Loucy (cell line): ENCODE results near the gene ZNF479.

ENCODE experiments used
- H2AFZ ChIP-seq: fragments of 200-600 bp; sonication (generic); 2 replicates; pipeline ENCODE4 v1.6.0; 2016; ENCODE audit warnings: antibody characterized with exemption, mild to moderate bottlenecking, low read length, moderate library complexity
- H3F3A ChIP-seq: fragments of 200-600 bp; 2 replicates; pipeline ENCODE4 v1.6.0; 2016; ENCODE audit warnings: antibody characterized with exemption, low read depth, mild to moderate bottlenecking
- H3K27me3 ChIP-seq: fragments of 200-600 bp; sonication (generic); 2 replicates; pipeline ENCODE4 v1.6.1; 2014; ENCODE audit warnings: low read length, mild to moderate bottlenecking; ENCODE audit not compliant: insufficient read depth, poor library complexity, severe bottlenecking
- H3K36me3 ChIP-seq: fragments of 200-600 bp; sonication (generic); 2 replicates; pipeline ENCODE4 v1.6.1; 2016; ENCODE audit warnings: low read length; ENCODE audit not compliant: insufficient read depth
- H3K4me1 ChIP-seq: fragments of 200-600 bp; sonication (generic); 2 replicates; pipeline ENCODE4 v1.5.1; 2014; ENCODE audit warnings: low read length, mild to moderate bottlenecking; ENCODE audit not compliant: insufficient read depth, poor library complexity, severe bottlenecking
- H3K4me2 ChIP-seq: fragments of 200-600 bp; sonication (generic); 2 replicates; pipeline ENCODE4 v1.6.0; 2014; ENCODE audit warnings: antibody characterized with exemption, low read length, low read depth, mild to moderate bottlenecking; ENCODE audit not compliant: poor library complexity, severe bottlenecking
- H3K4me3 ChIP-seq: fragments of 200-600 bp; sonication (generic); 2 replicates; pipeline ENCODE4 v1.5.1; 2014; ENCODE audit warnings: low read length, mild to moderate bottlenecking, mixed read lengths; ENCODE audit not compliant: poor library complexity, severe bottlenecking
- H3K79me2 ChIP-seq: fragments of 200-600 bp; sonication (generic); 2 replicates; pipeline ENCODE4 v1.6.1; 2014; ENCODE audit warnings: low read length; ENCODE audit not compliant: insufficient read depth
- H3K9ac ChIP-seq: fragments of 200-600 bp; sonication (generic); 2 replicates; pipeline ENCODE4 v1.6.0; 2014; ENCODE audit warnings: mild to moderate bottlenecking, low read depth, low read length, moderate library complexity; ENCODE audit not compliant: poor library complexity, severe bottlenecking
- H3K9me2 ChIP-seq: fragments of 200-600 bp; sonication (generic); replicated peaks from 2 replicates; pipeline ENCODE4 v1.6.1; 2016; ENCODE audit warnings: low read depth, low read length, mixed read lengths
- H3K9me3 ChIP-seq: fragments of 200-600 bp; sonication (generic); 2 replicates; pipeline ENCODE4 v1.6.1; 2014; ENCODE audit warnings: mild to moderate bottlenecking, antibody characterized with exemption, low read length, low read depth; ENCODE audit not compliant: insufficient read depth
- H4K20me1 ChIP-seq: fragments of 200-600 bp; sonication (generic); 2 replicates; pipeline ENCODE4 v1.6.0; 2014; ENCODE audit warnings: antibody characterized with exemption, low read length, mild to moderate bottlenecking; ENCODE audit not compliant: insufficient read depth, poor library complexity, severe bottlenecking
- EZH2phosphoT487 ChIP-seq: fragments of 200-600 bp; IDR thresholded peaks from 2 replicates; pipeline ENCODE4 v1.6.1; 2018; ENCODE audit warnings: antibody characterized with exemption, mild to moderate bottlenecking, moderate library complexity, borderline replicate concordance
- TF ChIP-seq, protein P1 (sequence below): fragments of 200-600 bp; sonication (generic); conservative IDR thresholded peaks from 2 replicates; pipeline ENCODE4 v1.5.1; 2014; ENCODE audit warnings: mild to moderate bottlenecking, antibody characterized with exemption, low read length

ZNF479 gene

DNA sequence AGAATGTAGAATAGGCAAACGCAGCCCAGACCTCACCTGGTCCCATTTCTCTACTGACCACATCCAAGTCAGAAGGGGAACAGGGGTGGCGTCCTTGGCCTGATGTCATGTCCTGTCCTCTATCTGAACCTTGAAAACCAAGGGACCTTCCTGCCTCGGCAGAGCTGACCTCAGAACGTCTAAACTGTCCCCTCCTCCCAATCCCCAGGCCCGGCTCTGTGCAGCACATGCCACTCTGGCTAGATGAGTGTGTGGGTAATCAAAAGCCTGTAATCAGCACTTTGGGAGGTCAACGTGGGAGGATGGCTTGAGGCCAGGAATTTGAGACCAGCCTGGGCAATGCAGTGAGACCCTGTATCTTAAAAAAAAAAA lies 46.5 kb upstream of the ZNF479 start:
- no peaks in the 10 kb centered on the region for H3K36me3 ChIP-seq
- no peaks in the 10 kb centered on the region for H3F3A ChIP-seq
- no peak overlapping the region for H2AFZ ChIP-seq
- no peaks in the 10 kb centered on the region for H4K20me1 ChIP-seq
- H3K4me1 ChIP-seq: no peaks in the 10 kb centered on the region
- H3K9me3 ChIP-seq: peaks cover 10% of the 10 kb centered on the region; the same call in 1 of the 2 replicates
- H3K4me2 ChIP-seq: no peak overlapping the region
- H3K79me2 ChIP-seq: no peaks in the 10 kb centered on the region
- TF ChIP-seq, protein P1, sequence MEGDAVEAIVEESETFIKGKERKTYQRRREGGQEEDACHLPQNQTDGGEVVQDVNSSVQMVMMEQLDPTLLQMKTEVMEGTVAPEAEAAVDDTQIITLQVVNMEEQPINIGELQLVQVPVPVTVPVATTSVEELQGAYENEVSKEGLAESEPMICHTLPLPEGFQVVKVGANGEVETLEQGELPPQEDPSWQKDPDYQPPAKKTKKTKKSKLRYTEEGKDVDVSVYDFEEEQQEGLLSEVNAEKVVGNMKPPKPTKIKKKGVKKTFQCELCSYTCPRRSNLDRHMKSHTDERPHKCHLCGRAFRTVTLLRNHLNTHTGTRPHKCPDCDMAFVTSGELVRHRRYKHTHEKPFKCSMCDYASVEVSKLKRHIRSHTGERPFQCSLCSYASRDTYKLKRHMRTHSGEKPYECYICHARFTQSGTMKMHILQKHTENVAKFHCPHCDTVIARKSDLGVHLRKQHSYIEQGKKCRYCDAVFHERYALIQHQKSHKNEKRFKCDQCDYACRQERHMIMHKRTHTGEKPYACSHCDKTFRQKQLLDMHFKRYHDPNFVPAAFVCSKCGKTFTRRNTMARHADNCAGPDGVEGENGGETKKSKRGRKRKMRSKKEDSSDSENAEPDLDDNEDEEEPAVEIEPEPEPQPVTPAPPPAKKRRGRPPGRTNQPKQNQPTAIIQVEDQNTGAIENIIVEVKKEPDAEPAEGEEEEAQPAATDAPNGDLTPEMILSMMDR: no peak
- no peak for TF ChIP-seq EZH2phosphoT487
- no peak overlapping the region for H3K9ac ChIP-seq
- H3K9me2 ChIP-seq: no peaks in the 10 kb centered on the region
- no peak overlapping the region for H3K4me3 ChIP-seq
- H3K27me3 ChIP-seq: no peaks in the 10 kb centered on the region

DNA sequence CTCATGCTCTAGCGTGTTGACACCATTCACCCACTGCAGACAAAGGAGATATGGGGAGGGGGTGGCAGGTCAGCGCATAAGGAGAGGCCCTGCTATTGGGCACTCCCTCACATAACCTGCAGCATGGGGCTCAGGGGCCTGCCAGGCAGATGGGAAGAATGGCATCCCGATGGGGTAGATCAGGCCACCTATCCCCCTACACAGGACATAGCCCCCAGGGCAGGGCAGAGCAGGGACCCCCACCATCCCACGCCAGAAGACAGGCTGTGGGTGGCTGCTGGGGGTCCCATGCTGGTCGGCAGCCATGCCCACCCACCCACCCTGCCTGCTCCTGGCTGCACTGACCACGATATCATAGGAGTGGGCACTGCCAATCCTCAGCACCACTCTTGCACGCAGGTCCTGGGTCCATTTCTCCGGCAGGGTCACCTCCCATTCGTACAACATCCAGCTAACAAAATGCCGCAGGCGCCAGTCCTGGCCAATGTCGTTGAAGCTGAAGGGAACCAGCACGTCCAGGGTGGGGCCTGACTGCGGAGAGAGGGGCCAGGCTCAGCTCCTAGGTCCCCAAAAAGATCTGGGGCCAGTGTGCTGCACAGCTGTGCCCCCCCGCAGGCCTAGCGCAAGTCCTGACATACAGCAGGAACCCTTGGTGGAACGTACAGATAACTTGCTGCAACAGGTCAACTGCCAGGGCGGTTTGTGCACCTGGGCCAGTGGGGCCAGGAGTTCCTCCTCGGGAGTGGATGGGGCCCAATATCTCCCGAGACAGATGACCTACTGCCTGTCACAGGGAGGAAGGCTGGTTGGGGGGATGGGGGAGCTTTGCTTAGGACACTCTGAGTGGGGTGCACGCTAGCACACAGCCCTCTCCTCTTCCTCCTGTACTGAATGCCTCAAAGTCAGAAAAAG lies 45.9 kb upstream of the ZNF479 start:
- H3K4me3 ChIP-seq: no peak overlapping the region
- no peak overlapping the region for H3K9ac ChIP-seq
- no peaks in the 10 kb centered on the region for H3K9me2 ChIP-seq
- no peaks in the 10 kb centered on the region for H3F3A ChIP-seq
- TF ChIP-seq EZH2phosphoT487: no peak
- TF ChIP-seq, protein P1: no peak
- H3K79me2 ChIP-seq: no peaks in the 10 kb centered on the region
- no peaks in the 10 kb centered on the region for H3K27me3 ChIP-seq
- H3K4me1 ChIP-seq: no peaks in the 10 kb centered on the region
- H3K36me3 ChIP-seq: no peaks in the 10 kb centered on the region
- peaks cover 12% of the 10 kb centered on the region; the same call in 1 of the 2 replicates for H3K9me3 ChIP-seq
- H2AFZ ChIP-seq: no peak overlapping the region
- no peaks in the 10 kb centered on the region for H4K20me1 ChIP-seq
- no peak overlapping the region for H3K4me2 ChIP-seq

DNA sequence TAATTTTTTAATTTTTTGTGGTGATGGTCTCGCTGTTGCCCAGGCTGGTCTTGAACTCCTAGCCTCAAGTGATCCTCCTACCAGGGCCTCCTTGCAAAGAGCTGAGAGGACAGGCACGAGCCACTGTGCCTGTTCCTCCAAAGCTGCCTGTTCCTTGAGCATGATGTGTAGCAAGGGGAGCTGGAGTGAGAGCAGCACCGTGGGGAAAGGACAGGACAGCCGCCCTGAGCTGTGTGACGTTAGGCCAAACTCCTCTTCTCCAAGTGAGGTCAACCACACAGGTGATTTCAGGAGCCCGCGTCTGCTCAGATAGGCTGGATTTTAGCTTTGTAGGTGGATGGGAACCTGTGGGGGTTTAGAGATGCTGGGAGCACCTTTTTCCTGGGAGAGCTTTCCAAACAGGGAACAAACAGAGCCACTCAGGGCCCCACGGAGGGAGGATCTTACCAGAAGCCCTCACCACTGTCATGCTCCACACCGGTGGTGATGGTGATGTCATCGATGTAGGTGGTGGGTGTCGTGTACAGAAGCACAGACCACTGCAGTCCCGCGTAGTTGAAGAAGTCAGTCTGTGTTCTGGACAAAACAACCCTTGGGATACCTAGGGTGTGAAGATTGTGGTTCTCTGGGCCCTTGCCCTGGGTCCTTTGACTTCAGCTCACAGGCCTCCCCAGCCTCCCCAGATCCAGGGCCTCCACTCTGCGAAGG lies 44.8 kb upstream of the ZNF479 start:
- Histone ChIP-seq H3K9me2 (no peaks in the 10 kb centered on the region), H3K27me3 (no peaks in the 10 kb centered on the region), H3K4me1 (no peaks in the 10 kb centered on the region), H3K4me3 (no peak overlapping the region), H3K36me3 (no peaks in the 10 kb centered on the region), H4K20me1 (no peaks in the 10 kb centered on the region), H3K4me2 (no peak overlapping the region), H3F3A (no peaks in the 10 kb centered on the region), H2AFZ (no peak overlapping the region), H3K9ac (no peak overlapping the region), H3K79me2 (no peaks in the 10 kb centered on the region), H3K9me3 (peaks cover 12% of the 10 kb centered on the region; the same call in 1 of the 2 replicates)
- TF ChIP-seq EZH2phosphoT487: no peak
- TF ChIP-seq, protein P1: no peak
